Measurements from ENCODE around the gene UBR3. TPM values are rescaled to one million over a fixed set of nuclear protein-coding genes. Genes with fewer than 3 reads are reported as not detected.

Gene UBR3
- total RNA-seq, 1 donor from 2014 or later: 23.0 TPM

DNA sequence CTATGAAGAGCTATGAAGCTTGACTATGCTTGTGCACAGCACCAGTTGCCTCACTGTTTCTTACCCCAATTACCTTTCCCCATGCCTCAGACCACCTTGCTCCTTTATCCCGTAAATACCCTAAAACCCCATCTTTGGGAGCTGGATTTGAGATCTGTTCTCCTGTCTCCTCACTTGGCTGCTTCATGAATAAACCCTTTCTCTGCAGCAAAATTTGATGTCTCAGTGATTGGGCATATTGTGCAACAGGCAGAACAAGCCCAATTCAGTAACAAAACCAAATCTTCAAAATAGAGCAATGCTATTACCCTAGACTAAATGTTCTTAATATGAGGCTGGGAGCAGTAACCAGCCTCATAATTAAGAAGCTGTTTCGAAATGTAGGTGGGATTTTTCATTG is 32.1 kb upstream of the UBR3 start:
- no peaks in the 10 kb centered on the region for H3K27me3 ChIP-seq (ENCODE audit: control insufficient read depth, insufficient read depth, low read length)
- no peak for DNase-seq (ENCODE audit: low read depth)
- TF ChIP-seq CTCF (IDR thresholded peaks at IDR 0.05; ENCODE audit: insufficient read depth, low read length, poor library complexity, severe bottlenecking): no peak
- H3K36me3 ChIP-seq (ENCODE audit: control insufficient read depth, insufficient read depth, low read length): no peaks in the 10 kb centered on the region
- H3K4me3 ChIP-seq (ENCODE audit: low read depth, low read length): no peak overlapping the region

GRCh38 chr2:169796441-169796840 is 30.8 kb upstream of the UBR3 start:
- H3K36me3 ChIP-seq (ENCODE audit: control insufficient read depth, insufficient read depth, low read length): no peaks in the 10 kb centered on the region
- H3K27me3 ChIP-seq (ENCODE audit: control insufficient read depth, insufficient read depth, low read length): no peaks in the 10 kb centered on the region
- no peak for TF ChIP-seq CTCF (IDR thresholded peaks at IDR 0.05; ENCODE audit: insufficient read depth, low read length, poor library complexity, severe bottlenecking)
- no peak for DNase-seq (ENCODE audit: low read depth)
- H3K4me3 ChIP-seq (ENCODE audit: low read depth, low read length): no peak overlapping the region

- Histone ChIP-seq H3K4me3 (ENCODE audit: low read depth, low read length) (no peak overlapping the region), H3K36me3 (ENCODE audit: control insufficient read depth, insufficient read depth, low read length) (no peaks in the 10 kb centered on the region), H3K27me3 (ENCODE audit: control insufficient read depth, insufficient read depth, low read length) (no peaks in the 10 kb centered on the region)
- no peak for TF ChIP-seq CTCF (IDR thresholded peaks at IDR 0.05; ENCODE audit: insufficient read depth, low read length, poor library complexity, severe bottlenecking)
- no peak for DNase-seq (ENCODE audit: low read depth)
These were observed 29.7 kb upstream of the UBR3 start for GRCh38 chr2:169797601-169798000.

DNA sequence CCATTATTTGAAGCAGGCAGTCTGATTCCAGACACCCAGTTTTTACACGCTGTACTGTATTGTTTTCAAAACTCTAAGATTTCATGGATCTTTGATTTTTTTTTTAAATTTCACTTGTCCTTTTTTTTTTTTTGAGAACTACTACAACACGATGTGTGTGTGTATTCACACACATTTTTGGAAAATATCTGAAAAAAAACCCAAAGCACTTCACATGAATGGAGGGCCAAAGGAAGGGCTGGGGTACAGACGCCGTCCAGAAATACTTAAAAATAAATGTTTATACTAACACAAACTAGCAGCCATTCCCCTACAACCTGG is 28.9 kb upstream of the UBR3 start:
- Histone ChIP-seq H3K36me3 (ENCODE audit: control insufficient read depth, insufficient read depth, low read length) (no peaks in the 10 kb centered on the region), H3K27me3 (ENCODE audit: control insufficient read depth, insufficient read depth, low read length) (no peaks in the 10 kb centered on the region), H3K4me3 (ENCODE audit: low read depth, low read length) (peak overlapping the region; percentile 72)
- TF ChIP-seq CTCF (IDR thresholded peaks at IDR 0.05; ENCODE audit: insufficient read depth, low read length, poor library complexity, severe bottlenecking): no peak
- DNase-seq (ENCODE audit: low read depth): no peak

- DNase-seq (ENCODE audit: low read depth): peak; percentile 79
- no peak for TF ChIP-seq CTCF (IDR thresholded peaks at IDR 0.05; ENCODE audit: insufficient read depth, low read length, poor library complexity, severe bottlenecking)
These were observed 28.3 kb upstream of the UBR3 start, which contains the start of gene SSB for GRCh38 chr2:169798718-169799592. Gene SSB, plus strand, starts transcription at chr2:169798871. Its CDS starts 2,090 bp downstream, at chr2:169800961.

GRCh38 chr2:169803480-169803879 is 23.8 kb upstream of the UBR3 start:
- H3K4me3 ChIP-seq (ENCODE audit: low read depth, low read length): no peak overlapping the region
- no peaks in the 10 kb centered on the region for H3K36me3 ChIP-seq (ENCODE audit: control insufficient read depth, insufficient read depth, low read length)
- TF ChIP-seq CTCF (IDR thresholded peaks at IDR 0.05; ENCODE audit: insufficient read depth, low read length, poor library complexity, severe bottlenecking): no peak
- H3K27me3 ChIP-seq (ENCODE audit: control insufficient read depth, insufficient read depth, low read length): no peaks in the 10 kb centered on the region
- no peak for DNase-seq (ENCODE audit: low read depth)

More at GRCh38 chr2:169798718-169799592, 28.3 kb upstream of the UBR3 start, which contains the start of gene SSB:
- H3K36me3 ChIP-seq (ENCODE audit: control insufficient read depth, insufficient read depth, low read length): no peaks in the 10 kb centered on the region
- H3K4me3 ChIP-seq (ENCODE audit: low read depth, low read length): peak within 1 kb of the TSS; percentile 72
- no peaks in the 10 kb centered on the region for H3K27me3 ChIP-seq (ENCODE audit: control insufficient read depth, insufficient read depth, low read length)

Measured in kidney epithelial cell (primary cell).